HCT116 (cell line): Measurements from ENCODE around the gene C10orf120. TPM values are rescaled to one million over a fixed set of nuclear protein-coding genes. Genes with fewer than 3 reads are reported as not detected.

Experiments
- ATAC-seq: fragments of 200-7000 bp; cut with Tn5 transposase; 2 replicates; pipeline ENCODE4 v1.9.1; 2020; ENCODE audit warnings: mild to moderate bottlenecking, moderate library complexity
- Bru-seq: library from RNA; stranded (reverse); fragments of 400-500 nt; gene quantifications from one replicate; lab custom pipeline; 2021; lab: Mats Ljungman, UMichigan
- BruChase-seq, 2 experiments: library from RNA; stranded (reverse); fragments of 400-500 nt; gene quantifications; one replicate each; lab custom pipeline; 2021; lab: Mats Ljungman, UMichigan
- BruUV-seq: library from RNA; stranded (reverse); fragments of 400-500 nt; replicated peaks from 2 replicates; lab custom pipeline; 2021; lab: Mats Ljungman, UMichigan
- CTCF ChIA-PET: fragments of 300-600 bp; sonication (Branson Sonifier 250); formaldehyde crosslinking; loops from one replicate; lab custom pipeline; 2021; ENCODE audit warnings: antibody characterized with exemption; lab: Charles Lee
- POLR2A ChIA-PET: fragments of 300-600, 350-600 bp; sonication (Branson Sonifier 250); formaldehyde crosslinking; loops from one replicate; lab custom pipeline; 2021; ENCODE audit warnings: antibody characterized with exemption; lab: Charles Lee
- RAD21 ChIA-PET, 2 experiments: fragments of 300-600 bp; sonication (Branson Sonifier 250); formaldehyde crosslinking; loops; one replicate each; lab custom pipeline; 2023; ENCODE audit warnings: low total read pairs in 2 of 2; ENCODE audit not compliant: uncharacterized antibody in 2 of 2, unreplicated experiment in 2 of 2, low non-redundant PET in 1 of 2; lab: Charles Lee
- DNase-seq: peaks from one replicate; pipeline ENCODE4 v3.0.0-alpha.2; 2010; ENCODE audit warnings: low read depth, low spot score
- H2AFZ ChIP-seq: fragments of 200-600 bp; shearing (Covaris generic), sonication (generic); 2 replicates; pipeline ENCODE4 v1.6.1; 2017; ENCODE audit warnings: low read depth, mixed run types, mixed read lengths, antibody characterized with exemption, low read length; ENCODE audit not compliant: poor library complexity, severe bottlenecking
- H3K27ac ChIP-seq: 2 replicates; pipeline ENCODE4 v1.5.1; 2012; ENCODE audit warnings: low read depth, low read length
- H3K27me3 ChIP-seq: fragments of 200-600 bp; sonication (generic); 2 replicates; pipeline ENCODE4 v1.6.1; 2016; ENCODE audit warnings: mixed run types, low read length, mixed read lengths; ENCODE audit not compliant: insufficient read depth
- H3K36me3 ChIP-seq, 2 experiments: fragments of 200-500 bp in 1 of 2; fragments of 200-600 bp in 1 of 2; sonication (Bioruptor generic) in 1 of 2; sonication (generic) in 1 of 2; 2 replicates each; pipeline versions ENCODE4 v1.5.1 to v1.6.1; 2014 to 2016; ENCODE audit warnings: low read length in 2 of 2, inconsistent platforms in 1 of 2, mixed read lengths in 1 of 2, mixed run types in 1 of 2; ENCODE audit not compliant: insufficient read depth in 2 of 2, control insufficient read depth in 1 of 2
- H3K4me1 ChIP-seq, 2 experiments: fragments of 200-600 bp in 1 of 2; sonication (generic) in 1 of 2; 2 replicates each; pipeline versions ENCODE4 v1.5.1 to v1.6.1; 2012 to 2017; ENCODE audit warnings: low read length in 2 of 2, inconsistent platforms in 1 of 2, mild to moderate bottlenecking in 1 of 2, mixed read lengths in 1 of 2, mixed run types in 1 of 2, moderate library complexity in 1 of 2; ENCODE audit not compliant: insufficient read depth in 2 of 2, control insufficient read depth in 1 of 2
- H3K4me2 ChIP-seq: fragments of 200-600 bp; sonication (generic); 2 replicates; pipeline ENCODE4 v1.6.1; 2017; ENCODE audit warnings: mixed run types, low read length, mixed read lengths
- H3K4me3 ChIP-seq, 2 experiments: fragments of 200-600 bp in 1 of 2; sonication (generic) in 1 of 2; replicated peaks in 1 of 2; 2 replicates each; pipeline ENCODE4 v1.5.1; 2011 to 2016; ENCODE audit warnings: low read length in 2 of 2, control low read depth in 1 of 2, low read depth in 1 of 2, mild to moderate bottlenecking in 1 of 2, mixed read lengths in 1 of 2, mixed run types in 1 of 2
- H3K79me2 ChIP-seq: fragments of 200-600 bp; sonication (generic); 2 replicates; pipeline ENCODE4 v1.6.1; 2017; ENCODE audit warnings: mild to moderate bottlenecking, mixed run types, low read length, moderate library complexity, mixed read lengths; ENCODE audit not compliant: insufficient read depth
- H3K9ac ChIP-seq: fragments of 200-600 bp; sonication (generic); 2 replicates; pipeline ENCODE4 v1.6.1; 2016; ENCODE audit warnings: low read length, mixed read lengths
- H3K9me2 ChIP-seq: fragments of 200-600 bp; sonication (generic), shearing (Covaris generic); 2 replicates; pipeline ENCODE4 v1.6.1; 2017; ENCODE audit warnings: mixed run types, mild to moderate bottlenecking, moderate library complexity; ENCODE audit not compliant: insufficient read depth
- H3K9me3 ChIP-seq, 2 experiments: fragments of 200-500 bp in 1 of 2; fragments of 200-600 bp in 1 of 2; sonication (Bioruptor generic) in 1 of 2; sonication (generic) in 1 of 2; 2 replicates each; pipeline ENCODE4 v1.6.1; 2014 to 2017; ENCODE audit warnings: low read length in 2 of 2, mixed read lengths in 2 of 2, inconsistent platforms in 1 of 2, low read depth in 1 of 2, mild to moderate bottlenecking in 1 of 2, mixed run types in 1 of 2, moderate library complexity in 1 of 2; ENCODE audit not compliant: control insufficient read depth in 1 of 2, insufficient read depth in 1 of 2
- H4K20me1 ChIP-seq: fragments of 200-600 bp; sonication (generic), shearing (Covaris generic); 2 replicates; pipeline ENCODE4 v1.6.1; 2017; ENCODE audit warnings: mixed run types, mild to moderate bottlenecking, moderate library complexity; ENCODE audit not compliant: insufficient read depth
- CBX3 ChIP-seq: IDR thresholded peaks from 2 replicates; pipeline ENCODE4 v1.6.1; 2012; ENCODE audit warnings: low read depth
- CEBPB ChIP-seq: IDR thresholded peaks from 2 replicates; pipeline ENCODE4 v1.6.1; 2012; ENCODE audit warnings: low read depth
- EZH2phosphoT487 ChIP-seq: fragments of 200-600 bp; IDR thresholded peaks from 2 replicates; pipeline ENCODE4 v1.6.1; 2018; ENCODE audit warnings: antibody characterized with exemption, borderline replicate concordance
- JUND ChIP-seq: IDR thresholded peaks from 2 replicates; pipeline ENCODE4 v1.6.1; 2012
- POLR2A ChIP-seq: IDR thresholded peaks from 2 replicates; pipeline ENCODE4 v1.7.0; 2011; ENCODE audit warnings: borderline replicate concordance; ENCODE audit not compliant: insufficient read depth, insufficient read length; ENCODE audit errors: extremely low read depth
- SP1 ChIP-seq: IDR thresholded peaks from 2 replicates; pipeline ENCODE4 v1.6.1; 2012; ENCODE audit warnings: low read depth
- SRF ChIP-seq: IDR thresholded peaks from 2 replicates; pipeline ENCODE4 v1.6.1; 2012; ENCODE audit warnings: low read depth
- TCF7L2 ChIP-seq: IDR thresholded peaks from 2 replicates; pipeline ENCODE4 v1.7.0; 2011; ENCODE audit warnings: borderline replicate concordance, inconsistent platforms; ENCODE audit not compliant: insufficient read depth, insufficient read length; ENCODE audit errors: extremely low read depth
- ZFX ChIP-seq: fragments of 450-650 bp; IDR thresholded peaks from 2 replicates; pipeline ENCODE4 v1.6.1; 2017
- ZNF274 ChIP-seq: fragments of 200-500 bp; sonication (Bioruptor generic); IDR thresholded peaks from 2 replicates; pipeline ENCODE4 v1.6.1; 2014; ENCODE audit warnings: mild to moderate bottlenecking, low read depth, low read length, inconsistent platforms
- intact Hi-C: fragments of 100-400 bp; cut with micrococcal nuclease; formaldehyde crosslinking; loops from 2 replicates; pipeline ENCODE4 v1.10.0; 2022
- long read RNA-seq: library from polyadenylated mRNA; unstranded; transcript quantifications from one replicate; pipeline ENCODE4 v2.0.0, GENCODE V29; 2021; ENCODE audit not compliant: unreplicated experiment
- polyA plus RNA-seq: library from polyadenylated mRNA; unstranded; fragments of >200 nt; gene quantifications from 2 replicates; pipeline ENCODE4 v1.2.1, GENCODE V29; 2012; ENCODE audit warnings: missing spikeins
- total RNA-seq: library from RNA; stranded (reverse); gene quantifications from one replicate; pipeline ENCODE4 v1.2.1, GENCODE V29; 2021; ENCODE audit not compliant: unreplicated experiment
- TF ChIP-seq, protein P1 (sequence below): IDR thresholded peaks from 2 replicates; pipeline ENCODE4 v1.6.1; 2011; ENCODE audit warnings: mild to moderate bottlenecking, low read length, moderate library complexity; ENCODE audit not compliant: insufficient replicate concordance; ENCODE audit errors: extremely low read depth
- TF ChIP-seq, protein P2 (sequence below), 3 experiments: fragments of 200-600 bp in 1 of 3; sonication (generic) in 1 of 3; IDR thresholded peaks in 2 of 3; conservative IDR thresholded peaks in 1 of 3; 2 replicates each; pipeline ENCODE4 v1.5.1; 2012 to 2017; ENCODE audit warnings: low read depth in 2 of 3, low read length in 2 of 3, antibody characterized with exemption in 1 of 3, borderline replicate concordance in 1 of 3, control low read depth in 1 of 3, mild to moderate bottlenecking in 1 of 3, mixed read lengths in 1 of 3, mixed run types in 1 of 3, moderate library complexity in 1 of 3; ENCODE audit not compliant: insufficient read depth in 1 of 3
- TF ChIP-seq, protein P3 (sequence below): IDR thresholded peaks from 2 replicates; pipeline ENCODE4 v1.6.1; 2012

The C10orf120 gene
- not detected for total RNA-seq
- polyA plus RNA-seq = not detected in 2 replicates
- not detected for Bru-seq, nascent RNA
- not detected for BruChase-seq, experiment 1, labeled RNA remaining after a 6-hour chase
- BruChase-seq, experiment 2, labeled RNA remaining after a 2-hour chase = not detected
- long read RNA-seq = 0 reads

DNA sequence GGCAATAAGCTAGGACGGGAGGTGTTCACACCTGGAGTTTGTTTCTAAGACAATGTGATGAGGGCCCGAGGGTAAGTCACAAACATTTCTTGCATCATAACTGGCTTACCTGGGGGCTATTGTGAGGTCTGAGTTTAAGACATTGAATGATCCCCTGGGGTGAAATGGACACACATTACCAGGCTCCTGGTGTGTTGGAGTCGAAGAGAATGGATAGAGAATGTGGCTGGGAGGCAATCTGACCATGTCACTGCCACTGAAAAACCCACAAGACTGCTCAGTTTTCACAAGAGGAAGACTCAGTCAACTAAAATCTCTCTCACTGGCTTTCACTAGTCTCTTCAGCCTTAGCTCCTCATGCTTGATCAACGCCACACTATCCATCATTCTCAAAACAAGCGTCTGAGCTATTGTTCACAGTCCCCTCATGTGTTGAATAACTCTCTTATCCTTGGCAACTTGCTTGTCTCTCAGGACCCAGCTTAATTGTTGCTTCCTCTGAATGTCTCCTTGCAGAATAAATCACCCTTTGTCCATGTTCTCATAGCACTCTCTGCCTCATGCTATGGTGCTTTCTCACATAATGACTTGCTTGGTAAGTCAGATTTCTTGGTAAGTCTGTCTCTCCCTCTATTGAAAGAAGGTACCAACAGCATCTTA lies at the start of gene C10orf120:
TSS of gene C10orf120 (minus strand) at position 51 of the 660 bp plus-strand sequence. CDS start 56 bp downstream, outside the sequence.
- H3K27ac ChIP-seq = no peak within 1 kb of the TSS
- DNase-seq = no peak
- H3K4me2 ChIP-seq = no peak within 1 kb of the TSS
- no TSS peak for BruUV-seq
- H3K79me2 ChIP-seq = no peaks in the 10 kb centered on the region
- no peak within 1 kb of the TSS for H2AFZ ChIP-seq
- ChIA-PET CTCF (no interaction called here), RAD21 (no interaction called here)
- no peaks in the 10 kb centered on the region for H3K4me1 ChIP-seq
- H3K9me2 ChIP-seq = no peaks in the 10 kb centered on the region
- H3K9me3 ChIP-seq = no peaks in the 10 kb centered on the region
- intact Hi-C loops = loop anchor here (5.0 to 10.0 kb wide), 3 partner anchors 558 to 1755 kb away; no protein-coding TSS in a partner anchor
- TF ChIP-seq, protein P1, sequence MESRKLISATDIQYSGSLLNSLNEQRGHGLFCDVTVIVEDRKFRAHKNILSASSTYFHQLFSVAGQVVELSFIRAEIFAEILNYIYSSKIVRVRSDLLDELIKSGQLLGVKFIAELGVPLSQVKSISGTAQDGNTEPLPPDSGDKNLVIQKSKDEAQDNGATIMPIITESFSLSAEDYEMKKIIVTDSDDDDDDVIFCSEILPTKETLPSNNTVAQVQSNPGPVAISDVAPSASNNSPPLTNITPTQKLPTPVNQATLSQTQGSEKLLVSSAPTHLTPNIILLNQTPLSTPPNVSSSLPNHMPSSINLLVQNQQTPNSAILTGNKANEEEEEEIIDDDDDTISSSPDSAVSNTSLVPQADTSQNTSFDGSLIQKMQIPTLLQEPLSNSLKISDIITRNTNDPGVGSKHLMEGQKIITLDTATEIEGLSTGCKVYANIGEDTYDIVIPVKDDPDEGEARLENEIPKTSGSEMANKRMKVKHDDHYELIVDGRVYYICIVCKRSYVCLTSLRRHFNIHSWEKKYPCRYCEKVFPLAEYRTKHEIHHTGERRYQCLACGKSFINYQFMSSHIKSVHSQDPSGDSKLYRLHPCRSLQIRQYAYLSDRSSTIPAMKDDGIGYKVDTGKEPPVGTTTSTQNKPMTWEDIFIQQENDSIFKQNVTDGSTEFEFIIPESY = no peak
- TF ChIP-seq ZNF274 = no peak
- TF ChIP-seq, protein P2, sequence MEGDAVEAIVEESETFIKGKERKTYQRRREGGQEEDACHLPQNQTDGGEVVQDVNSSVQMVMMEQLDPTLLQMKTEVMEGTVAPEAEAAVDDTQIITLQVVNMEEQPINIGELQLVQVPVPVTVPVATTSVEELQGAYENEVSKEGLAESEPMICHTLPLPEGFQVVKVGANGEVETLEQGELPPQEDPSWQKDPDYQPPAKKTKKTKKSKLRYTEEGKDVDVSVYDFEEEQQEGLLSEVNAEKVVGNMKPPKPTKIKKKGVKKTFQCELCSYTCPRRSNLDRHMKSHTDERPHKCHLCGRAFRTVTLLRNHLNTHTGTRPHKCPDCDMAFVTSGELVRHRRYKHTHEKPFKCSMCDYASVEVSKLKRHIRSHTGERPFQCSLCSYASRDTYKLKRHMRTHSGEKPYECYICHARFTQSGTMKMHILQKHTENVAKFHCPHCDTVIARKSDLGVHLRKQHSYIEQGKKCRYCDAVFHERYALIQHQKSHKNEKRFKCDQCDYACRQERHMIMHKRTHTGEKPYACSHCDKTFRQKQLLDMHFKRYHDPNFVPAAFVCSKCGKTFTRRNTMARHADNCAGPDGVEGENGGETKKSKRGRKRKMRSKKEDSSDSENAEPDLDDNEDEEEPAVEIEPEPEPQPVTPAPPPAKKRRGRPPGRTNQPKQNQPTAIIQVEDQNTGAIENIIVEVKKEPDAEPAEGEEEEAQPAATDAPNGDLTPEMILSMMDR (IDR thresholded peaks at IDR 0.05 in 2 of 3, conservative IDR thresholded peaks at IDR 0.05 in 1 of 3; ENCODE audit: borderline replicate concordance in 1 of 3, insufficient read depth in 1 of 3, low read depth in 2 of 3, low read length in 2 of 3) = no peak
- TF ChIP-seq, protein P3, sequence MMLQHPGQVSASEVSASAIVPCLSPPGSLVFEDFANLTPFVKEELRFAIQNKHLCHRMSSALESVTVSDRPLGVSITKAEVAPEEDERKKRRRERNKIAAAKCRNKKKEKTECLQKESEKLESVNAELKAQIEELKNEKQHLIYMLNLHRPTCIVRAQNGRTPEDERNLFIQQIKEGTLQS = no peak
- no peak for TF ChIP-seq EZH2phosphoT487
- TF ChIP-seq ZFX = no peak
- no peak for TF ChIP-seq SP1
- TF ChIP-seq CBX3 = no peak
- TF ChIP-seq JUND = no peak
- no peak for TF ChIP-seq TCF7L2
- no peak for TF ChIP-seq SRF
- TF ChIP-seq POLR2A = no peak
- no peak for TF ChIP-seq CEBPB
- TF ChIP-seq, all 23 proteins: peak for 0
- ATAC-seq = no peak
- Histone ChIP-seq H3K27me3 (peaks cover 21% of the 10 kb centered on the region), H3K9ac (no peak within 1 kb of the TSS), H4K20me1 (no peaks in the 10 kb centered on the region), H3K4me3 (no peak within 1 kb of the TSS), H3K36me3 (no peaks in the 10 kb centered on the region)
- POLR2A ChIA-PET = no interaction called here
